Liver (tissue), 9 donors: Measurements from ENCODE around the gene CCDC92. TPM values are rescaled to one million over a fixed set of nuclear protein-coding genes. Genes with fewer than 3 reads are reported as not detected.

Experiments
- DNase-seq: peaks from one replicate; pipeline ENCODE4 v3.0.0-alpha.2; 2017; ENCODE audit warnings: low spot score
- H3K27ac ChIP-seq, 2 donors: one replicate each; pipeline ENCODE4 v1.7.0; 2013; ENCODE audit warnings: inconsistent platforms in 2 of 2, low read length in 2 of 2, control low read depth in 1 of 2, low read depth in 1 of 2, mild to moderate bottlenecking in 1 of 2
- H3K27me3 ChIP-seq, 4 donors: one replicate each; pipeline versions ENCODE4 v1.6.1 to v1.7.0; 2013; ENCODE audit warnings: low read length in 3 of 4, inconsistent platforms in 1 of 4, mild to moderate bottlenecking in 1 of 4, moderate library complexity in 1 of 4; ENCODE audit not compliant: control insufficient read depth in 4 of 4, insufficient read depth in 4 of 4
- H3K36me3 ChIP-seq, 4 donors: one replicate each; pipeline versions ENCODE4 v1.6.1 to v1.7.0; 2013; ENCODE audit warnings: low read length in 3 of 4, mild to moderate bottlenecking in 3 of 4, low read depth in 1 of 4, moderate library complexity in 1 of 4; ENCODE audit not compliant: control insufficient read depth in 4 of 4, insufficient read depth in 3 of 4
- H3K4me1 ChIP-seq, 4 donors: one replicate each; pipeline versions ENCODE4 v1.6.1 to v1.7.0; 2013; ENCODE audit warnings: low read length in 3 of 4, mild to moderate bottlenecking in 3 of 4, moderate library complexity in 1 of 4; ENCODE audit not compliant: control insufficient read depth in 4 of 4, insufficient read depth in 4 of 4
- H3K4me3 ChIP-seq, 3 donors: one replicate each; pipeline versions ENCODE4 v1.6.1 to v1.7.0; 2013; ENCODE audit warnings: low read length in 3 of 3, control low read depth in 1 of 3, low read depth in 1 of 3, mild to moderate bottlenecking in 1 of 3
- H3K9ac ChIP-seq, 2 donors: one replicate each; pipeline ENCODE4 v1.7.0; 2013; ENCODE audit warnings: low read length in 2 of 2, mild to moderate bottlenecking in 2 of 2, moderate library complexity in 2 of 2, control low read depth in 1 of 2, low read depth in 1 of 2
- H3K9me3 ChIP-seq, 4 donors: one replicate each; pipeline versions ENCODE4 v1.6.1 to v1.7.0; 2013; ENCODE audit warnings: low read length in 3 of 4; ENCODE audit not compliant: control insufficient read depth in 4 of 4
- EGR1 ChIP-seq, 2 donors: IDR thresholded peaks; 2 replicates each; pipeline ENCODE4 v1.6.1; 2016 to 2018; ENCODE audit warnings: antibody characterized with exemption in 2 of 2, low read depth in 2 of 2
- FOXA1 ChIP-seq: IDR thresholded peaks from 2 replicates; pipeline ENCODE4 v1.6.1; 2016; ENCODE audit warnings: antibody characterized with exemption
- FOXA2 ChIP-seq: IDR thresholded peaks from 2 replicates; pipeline ENCODE4 v1.6.1; 2016; ENCODE audit warnings: antibody characterized with exemption
- GABPA ChIP-seq, 2 donors: IDR thresholded peaks in 1 of 2; conservative IDR thresholded peaks in 1 of 2; 2 replicates each; pipeline ENCODE4 v1.6.1; 2016; ENCODE audit warnings: antibody characterized with exemption in 2 of 2, mild to moderate bottlenecking in 1 of 2, moderate library complexity in 1 of 2
- HNF4A ChIP-seq, 2 donors: conservative IDR thresholded peaks; 2 replicates each; pipeline ENCODE4 v1.6.1; 2016; ENCODE audit warnings: antibody characterized with exemption in 2 of 2, mild to moderate bottlenecking in 2 of 2
- HNF4G ChIP-seq: IDR thresholded peaks from 2 replicates; pipeline ENCODE4 v1.6.1; 2016; ENCODE audit warnings: antibody characterized with exemption
- JUND ChIP-seq, 2 donors: IDR thresholded peaks; 2 replicates each; pipeline ENCODE4 v1.6.1; 2016; ENCODE audit warnings: antibody characterized with exemption in 2 of 2
- MAX ChIP-seq: IDR thresholded peaks from 2 replicates; pipeline ENCODE4 v1.6.1; 2016; ENCODE audit warnings: antibody characterized with exemption
- NR2F2 ChIP-seq: IDR thresholded peaks from 2 replicates; pipeline ENCODE4 v1.6.1; 2016; ENCODE audit warnings: antibody characterized with exemption
- RAD21 ChIP-seq, 2 donors: IDR thresholded peaks; 2 replicates each; pipeline ENCODE4 v1.6.1; 2016; ENCODE audit warnings: antibody characterized with exemption in 2 of 2, mild to moderate bottlenecking in 2 of 2
- REST ChIP-seq: IDR thresholded peaks from 2 replicates; pipeline ENCODE4 v1.6.1; 2016; ENCODE audit warnings: antibody characterized with exemption, mild to moderate bottlenecking
- SP1 ChIP-seq: IDR thresholded peaks from 2 replicates; pipeline ENCODE4 v1.6.1; 2018; ENCODE audit warnings: antibody characterized with exemption, mild to moderate bottlenecking
- TAF1 ChIP-seq: conservative IDR thresholded peaks from 2 replicates; pipeline ENCODE4 v1.6.1; 2016; ENCODE audit warnings: antibody characterized with exemption, mild to moderate bottlenecking
- YY1 ChIP-seq: IDR thresholded peaks from 2 replicates; pipeline ENCODE4 v1.6.1; 2016; ENCODE audit warnings: antibody characterized with exemption, mild to moderate bottlenecking
- WGBS: extraction: QIAGEN DNeasy Blood & Tissue Kit; methylation state at CpG from one replicate; pipeline ENCODE4 v1.1.7; 2013; 5-methylcytosine and 5-hydroxymethylcytosine counted together
- polyA plus RNA-seq, 2 donors: library from polyadenylated mRNA; stranded (reverse) in 1 of 2; unstranded in 1 of 2; fragments of 200-250 nt in 1 of 2; fragments of >200 nt in 1 of 2; fragmentation: Nextera tagmentation in 1 of 2; extraction: Ambion mirVana in 1 of 2; gene quantifications; one replicate each; pipeline versions ENCODE4 v1.2.1 to v1.2.3, GENCODE V29; 2013 to 2015
- total RNA-seq, 2 donors: library from RNA; depleted of rRNA; stranded (reverse); fragments of >200 nt; gene quantifications; one replicate each; pipeline ENCODE4 v1.2.3, GENCODE V29; 2014
- TF ChIP-seq, protein P1 (sequence below): fragments of 150-350 bp; IDR thresholded peaks from 2 replicates; pipeline ENCODE4 v1.5.1; 2017; ENCODE audit warnings: improper control_type of control experiment, low read depth, low read length; ENCODE audit not compliant: missing input control
- TF ChIP-seq, protein P2 (sequence below): IDR thresholded peaks from 2 replicates; pipeline ENCODE4 v1.6.1; 2016; ENCODE audit warnings: antibody characterized with exemption
- TF ChIP-seq, protein P3 (sequence below): IDR thresholded peaks from 2 replicates; pipeline ENCODE4 v1.6.1; 2016; ENCODE audit warnings: antibody characterized with exemption
- donor health status: healthy.
- donor health status: healthy.
- donor health status: healthy.
- donor health status: healthy.
- donor health status: healthy.

CCDC92 gene
- total and polyA plus RNA-seq, 4 donors = 2.1 to 14.6 (median 9.3) TPM

- H3K4me1 ChIP-seq = no peaks in the 10 kb centered on the region
These were observed 23.9 kb upstream of the CCDC92 start for GRCh38 chr12:123996581-123996980.

DNA sequence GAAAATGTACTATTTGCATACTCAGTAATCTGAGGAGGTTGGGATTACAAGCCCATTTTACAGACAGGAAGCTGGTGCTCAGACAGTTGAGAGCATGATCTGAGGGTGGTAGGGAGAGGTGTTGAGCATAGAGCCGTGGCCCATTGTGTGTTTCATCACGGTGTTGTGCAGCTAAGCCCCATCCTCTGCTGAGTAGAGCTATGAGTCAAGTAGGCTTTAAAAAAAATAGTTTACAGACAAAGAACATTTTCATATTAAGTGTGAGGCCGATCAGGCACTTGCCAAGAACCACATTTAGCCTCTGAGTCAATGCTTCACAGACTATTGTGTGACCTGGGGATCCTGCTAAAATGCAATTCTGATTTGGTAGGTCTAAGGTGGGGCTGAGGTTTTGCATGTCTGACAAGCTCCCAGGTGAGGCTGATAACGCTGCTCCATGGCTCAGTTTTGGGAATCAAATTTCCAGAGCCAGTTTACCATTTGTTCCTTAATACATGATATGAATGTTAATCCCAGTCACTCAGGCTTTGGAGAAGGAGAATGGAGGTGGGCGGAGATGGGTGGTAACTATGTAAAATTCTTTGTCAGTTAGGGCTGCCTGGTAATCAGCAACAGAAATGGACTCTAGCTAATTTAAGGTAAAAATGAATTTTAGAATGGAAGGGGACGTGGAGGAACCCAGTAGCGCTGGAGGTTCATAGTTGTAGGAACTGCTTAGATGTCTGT, 22.6 kb upstream of the CCDC92 start:
- Histone ChIP-seq H3K27ac (no peak overlapping the region), H3K4me3 (no peak overlapping the region), H3K9ac (no peak overlapping the region), H3K27me3 (no peaks in the 10 kb centered on the region), H3K36me3 (peaks cover 0 to 11% (median 8%) of the 10 kb centered on the region in 4 donors), H3K9me3 (no peaks in the 10 kb centered on the region), H3K4me1 (peaks cover 0 to 8% (median 5%) of the 10 kb centered on the region in 4 donors)
- no peak for DNase-seq
- WGBS = 94% methylated on average over 7 of the region's 7 CpGs
- TF ChIP-seq RAD21 (IDR thresholded peaks at IDR 0.05) (no peak), FOXA2 (no peak), GABPA (IDR thresholded peaks at IDR 0.05 in 1 of 2, conservative IDR thresholded peaks at IDR 0.05 in 1 of 2) (no peak), SP1 (no peak), TAF1 (no peak), YY1 (no peak), EGR1 (IDR thresholded peaks at IDR 0.05; ENCODE audit: low read depth in 2 of 2) (no peak), NR2F2 (no peak), MAX (no peak), JUND (IDR thresholded peaks at IDR 0.05) (no peak), REST (no peak), FOXA1 (no peak), HNF4G (no peak)
- TF ChIP-seq, protein P1, sequence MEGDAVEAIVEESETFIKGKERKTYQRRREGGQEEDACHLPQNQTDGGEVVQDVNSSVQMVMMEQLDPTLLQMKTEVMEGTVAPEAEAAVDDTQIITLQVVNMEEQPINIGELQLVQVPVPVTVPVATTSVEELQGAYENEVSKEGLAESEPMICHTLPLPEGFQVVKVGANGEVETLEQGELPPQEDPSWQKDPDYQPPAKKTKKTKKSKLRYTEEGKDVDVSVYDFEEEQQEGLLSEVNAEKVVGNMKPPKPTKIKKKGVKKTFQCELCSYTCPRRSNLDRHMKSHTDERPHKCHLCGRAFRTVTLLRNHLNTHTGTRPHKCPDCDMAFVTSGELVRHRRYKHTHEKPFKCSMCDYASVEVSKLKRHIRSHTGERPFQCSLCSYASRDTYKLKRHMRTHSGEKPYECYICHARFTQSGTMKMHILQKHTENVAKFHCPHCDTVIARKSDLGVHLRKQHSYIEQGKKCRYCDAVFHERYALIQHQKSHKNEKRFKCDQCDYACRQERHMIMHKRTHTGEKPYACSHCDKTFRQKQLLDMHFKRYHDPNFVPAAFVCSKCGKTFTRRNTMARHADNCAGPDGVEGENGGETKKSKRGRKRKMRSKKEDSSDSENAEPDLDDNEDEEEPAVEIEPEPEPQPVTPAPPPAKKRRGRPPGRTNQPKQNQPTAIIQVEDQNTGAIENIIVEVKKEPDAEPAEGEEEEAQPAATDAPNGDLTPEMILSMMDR = no peak
- TF ChIP-seq, protein P2, sequence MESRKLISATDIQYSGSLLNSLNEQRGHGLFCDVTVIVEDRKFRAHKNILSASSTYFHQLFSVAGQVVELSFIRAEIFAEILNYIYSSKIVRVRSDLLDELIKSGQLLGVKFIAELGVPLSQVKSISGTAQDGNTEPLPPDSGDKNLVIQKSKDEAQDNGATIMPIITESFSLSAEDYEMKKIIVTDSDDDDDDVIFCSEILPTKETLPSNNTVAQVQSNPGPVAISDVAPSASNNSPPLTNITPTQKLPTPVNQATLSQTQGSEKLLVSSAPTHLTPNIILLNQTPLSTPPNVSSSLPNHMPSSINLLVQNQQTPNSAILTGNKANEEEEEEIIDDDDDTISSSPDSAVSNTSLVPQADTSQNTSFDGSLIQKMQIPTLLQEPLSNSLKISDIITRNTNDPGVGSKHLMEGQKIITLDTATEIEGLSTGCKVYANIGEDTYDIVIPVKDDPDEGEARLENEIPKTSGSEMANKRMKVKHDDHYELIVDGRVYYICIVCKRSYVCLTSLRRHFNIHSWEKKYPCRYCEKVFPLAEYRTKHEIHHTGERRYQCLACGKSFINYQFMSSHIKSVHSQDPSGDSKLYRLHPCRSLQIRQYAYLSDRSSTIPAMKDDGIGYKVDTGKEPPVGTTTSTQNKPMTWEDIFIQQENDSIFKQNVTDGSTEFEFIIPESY = no peak
- TF ChIP-seq, protein P3, sequence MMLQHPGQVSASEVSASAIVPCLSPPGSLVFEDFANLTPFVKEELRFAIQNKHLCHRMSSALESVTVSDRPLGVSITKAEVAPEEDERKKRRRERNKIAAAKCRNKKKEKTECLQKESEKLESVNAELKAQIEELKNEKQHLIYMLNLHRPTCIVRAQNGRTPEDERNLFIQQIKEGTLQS = no peak

More at GRCh38 chr12:123996581-123996980, 23.9 kb upstream of the CCDC92 start:
- no peak overlapping the region for H3K4me3 ChIP-seq
- no peaks in the 10 kb centered on the region for H3K27me3 ChIP-seq
- 91% methylated on average over 6 of the region's 6 CpGs for WGBS
- no peaks in the 10 kb centered on the region for H3K9me3 ChIP-seq
- TF ChIP-seq, protein P2 = no peak
- TF ChIP-seq SP1 (no peak), HNF4G (no peak), HNF4A (conservative IDR thresholded peaks at IDR 0.05) (no peak)
- H3K9ac ChIP-seq = no peak overlapping the region
- peaks cover 2 to 14% (median 10%) of the 10 kb centered on the region in 4 donors for H3K36me3 ChIP-seq
- H3K27ac ChIP-seq = no peak overlapping the region
- DNase-seq = no peak
